Skeletal muscle satellite cell (primary cell): Measurements from ENCODE around the gene PTPRO.

Experiments used
- H3K27me3 ChIP-seq: 2 replicates; pipeline ENCODE4 v1.7.0; 2013; ENCODE audit warnings: low read length; ENCODE audit not compliant: control insufficient read depth, insufficient read depth
- H3K36me3 ChIP-seq: 2 replicates; pipeline ENCODE4 v1.7.0; 2013; ENCODE audit warnings: mild to moderate bottlenecking, control low read depth, low read length; ENCODE audit not compliant: insufficient read depth
- H3K4me1 ChIP-seq: 2 replicates; pipeline ENCODE4 v1.7.0; 2013; ENCODE audit warnings: low read length; ENCODE audit not compliant: control insufficient read depth, insufficient read depth
- H3K4me2 ChIP-seq: 2 replicates; pipeline ENCODE4 v1.7.0; 2013; ENCODE audit warnings: mild to moderate bottlenecking, low read length
- H3K4me3 ChIP-seq: 2 replicates; pipeline ENCODE4 v1.7.0; 2013; ENCODE audit warnings: low read length
- H3K9ac ChIP-seq: 2 replicates; pipeline ENCODE4 v1.7.0; 2013; ENCODE audit warnings: mild to moderate bottlenecking, low read depth, low read length, moderate library complexity
- H3K9me3 ChIP-seq: replicated peaks from 2 replicates; pipeline ENCODE4 v1.7.0; 2013; ENCODE audit warnings: mild to moderate bottlenecking, control low read depth, low read length

The PTPRO gene

DNA sequence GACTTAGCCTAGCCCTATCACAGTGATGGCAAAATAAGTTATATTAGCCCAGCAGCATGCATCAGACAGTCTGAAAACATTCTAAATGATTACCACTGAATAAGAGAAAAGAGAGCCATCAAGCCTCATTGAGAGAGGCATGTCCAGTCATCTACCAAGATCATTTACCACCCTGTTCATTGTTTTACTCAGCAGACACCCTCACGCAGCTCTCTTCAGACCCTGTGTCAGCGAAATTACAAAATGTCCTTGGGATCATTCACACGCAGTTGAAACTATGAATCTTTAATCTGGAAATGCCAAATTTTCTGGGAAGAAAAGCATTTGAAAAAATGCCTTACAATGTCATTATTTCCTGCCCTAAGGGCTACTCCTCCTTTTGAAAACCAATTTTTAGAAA, 89.5 kb downstream of the PTPRO start:
- H3K4me2 ChIP-seq: no peak overlapping the region
- H3K9me3 ChIP-seq: no peaks in the 10 kb centered on the region
- no peak overlapping the region for H3K4me3 ChIP-seq
- H3K27me3 ChIP-seq: no peaks in the 10 kb centered on the region
- peaks cover 3% of the 10 kb centered on the region for H3K4me1 ChIP-seq
- no peak overlapping the region for H3K9ac ChIP-seq
- H3K36me3 ChIP-seq: no peaks in the 10 kb centered on the region

DNA sequence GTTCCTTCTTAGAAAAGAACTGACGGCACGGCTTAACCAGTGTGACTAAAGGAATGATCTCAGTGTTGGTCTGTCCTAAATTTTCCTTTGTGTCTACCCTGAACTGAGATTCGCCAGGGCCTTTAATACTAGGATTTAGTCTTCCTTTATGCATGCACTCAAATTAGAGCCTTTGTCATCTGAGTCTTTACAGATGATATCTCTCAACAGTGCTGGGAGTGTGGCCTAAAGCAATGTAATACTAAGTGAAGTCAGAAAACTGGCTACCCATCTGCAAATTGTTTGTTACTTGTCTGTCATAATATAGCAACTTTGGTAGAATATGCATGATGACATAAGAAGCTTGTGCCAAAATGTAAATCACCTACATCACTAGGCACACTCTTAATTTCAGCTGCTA, 95.4 kb downstream of the PTPRO start:
- Histone ChIP-seq H3K36me3 (no peaks in the 10 kb centered on the region), H3K9me3 (no peaks in the 10 kb centered on the region), H3K27me3 (no peaks in the 10 kb centered on the region), H3K4me3 (no peak overlapping the region), H3K9ac (no peak overlapping the region), H3K4me2 (no peak overlapping the region), H3K4me1 (peaks cover 3% of the 10 kb centered on the region)

DNA sequence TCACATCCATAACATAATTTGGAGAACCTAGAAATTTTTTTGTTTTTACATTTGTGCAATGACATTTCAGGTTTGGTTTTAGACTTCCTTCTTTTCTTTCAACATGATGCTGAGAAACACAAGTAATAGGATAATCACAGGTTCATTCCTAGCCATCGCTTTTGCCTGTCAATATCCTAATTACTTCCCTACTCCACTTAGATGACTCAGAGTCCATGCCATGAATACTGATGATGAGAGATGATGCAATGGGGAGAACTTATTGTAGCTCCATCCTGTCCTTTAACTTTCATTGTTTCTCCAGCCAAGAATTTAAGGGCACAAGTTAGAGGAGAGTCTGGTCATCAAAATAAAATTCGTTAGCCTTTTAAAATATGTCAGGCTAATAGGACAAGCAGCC, 101.3 kb downstream of the PTPRO start:
- H3K4me3 ChIP-seq: no peak overlapping the region
- no peaks in the 10 kb centered on the region for H3K27me3 ChIP-seq

GRCh38 chr12:15427913-15428312, 105.6 kb downstream of the PTPRO start:
- H3K4me2 ChIP-seq: no peak overlapping the region
- H3K4me1 ChIP-seq: no peaks in the 10 kb centered on the region
- no peak overlapping the region for H3K4me3 ChIP-seq
- no peaks in the 10 kb centered on the region for H3K36me3 ChIP-seq
- H3K27me3 ChIP-seq: no peaks in the 10 kb centered on the region
- H3K9ac ChIP-seq: no peak overlapping the region
- H3K9me3 ChIP-seq: no peaks in the 10 kb centered on the region

More for the DNA sequence above, 101.3 kb downstream of the PTPRO start:
- Histone ChIP-seq H3K9me3 (no peaks in the 10 kb centered on the region), H3K4me1 (no peaks in the 10 kb centered on the region), H3K9ac (no peak overlapping the region), H3K4me2 (no peak overlapping the region), H3K36me3 (no peaks in the 10 kb centered on the region)

DNA sequence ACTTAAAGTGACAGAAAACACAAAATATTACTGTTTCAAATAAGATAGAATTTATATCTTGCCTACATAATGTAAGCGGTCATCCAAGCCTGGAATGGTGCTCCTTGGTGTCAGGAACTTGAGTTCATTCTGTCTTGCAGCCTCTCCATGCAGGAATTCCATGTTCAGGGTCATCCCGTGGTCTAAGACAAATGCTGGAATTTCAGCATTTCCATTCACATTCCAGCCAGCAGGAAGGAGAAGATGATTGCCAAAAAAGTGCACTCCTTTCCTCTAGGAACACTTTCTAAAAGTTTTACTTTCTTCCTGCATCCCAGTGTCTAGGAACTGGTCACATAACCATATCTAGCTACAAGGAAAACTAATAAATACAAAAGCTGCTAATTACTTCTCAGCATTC, 106.3 kb downstream of the PTPRO start:
- H3K4me2 ChIP-seq: no peak overlapping the region
- H3K4me1 ChIP-seq: no peaks in the 10 kb centered on the region
- H3K27me3 ChIP-seq: no peaks in the 10 kb centered on the region
- H3K9ac ChIP-seq: no peak overlapping the region
- no peak overlapping the region for H3K4me3 ChIP-seq
- no peaks in the 10 kb centered on the region for H3K9me3 ChIP-seq
- no peaks in the 10 kb centered on the region for H3K36me3 ChIP-seq

DNA sequence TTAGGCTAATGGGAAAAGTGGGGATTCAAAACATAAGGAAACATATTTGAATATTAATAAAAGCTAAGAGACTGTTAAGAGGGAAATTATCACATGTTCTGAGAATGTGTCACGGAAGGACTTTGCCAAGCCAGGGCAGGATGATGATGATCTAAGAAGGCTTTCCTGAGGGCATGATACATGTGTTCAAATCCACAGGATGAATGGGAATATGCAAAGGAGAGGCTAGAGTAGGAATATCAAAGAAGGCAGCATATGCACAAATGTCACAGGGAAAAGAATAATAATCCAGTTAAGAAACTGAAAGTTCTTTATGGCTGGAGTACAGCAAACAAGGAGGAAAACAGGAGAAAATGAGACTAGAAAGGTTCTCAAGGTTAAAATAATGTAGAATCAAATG, 107.0 kb downstream of the PTPRO start:
- Histone ChIP-seq H3K4me1 (no peaks in the 10 kb centered on the region), H3K4me3 (no peak overlapping the region), H3K36me3 (no peaks in the 10 kb centered on the region), H3K9me3 (no peaks in the 10 kb centered on the region), H3K9ac (no peak overlapping the region), H3K4me2 (no peak overlapping the region), H3K27me3 (no peaks in the 10 kb centered on the region)

GRCh38 chr12:15435597-15435996, 113.3 kb downstream of the PTPRO start:
- Histone ChIP-seq H3K27me3 (no peaks in the 10 kb centered on the region), H3K4me1 (no peaks in the 10 kb centered on the region), H3K9me3 (no peaks in the 10 kb centered on the region), H3K9ac (no peak overlapping the region), H3K36me3 (no peaks in the 10 kb centered on the region), H3K4me2 (no peak overlapping the region), H3K4me3 (no peak overlapping the region)

DNA sequence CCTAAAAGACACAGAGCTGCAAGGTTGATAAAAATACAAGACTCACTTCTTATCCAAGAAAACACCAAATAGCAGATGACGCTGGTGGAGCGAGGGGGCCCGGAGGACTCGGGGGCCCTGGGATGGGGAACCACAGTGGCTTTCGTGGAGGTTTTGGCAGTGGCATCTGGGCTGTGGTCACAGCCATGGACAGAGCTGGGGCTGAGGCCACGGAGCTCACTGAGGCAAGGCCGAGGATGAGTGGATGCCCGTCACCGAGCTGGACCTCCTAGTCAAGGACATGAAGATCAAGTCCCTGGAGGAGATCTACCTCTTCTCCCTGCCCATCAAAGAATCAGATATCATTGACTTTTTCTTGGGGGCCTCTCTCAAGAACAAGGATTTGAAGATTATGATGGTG, 117.2 kb downstream of the PTPRO start:
- Histone ChIP-seq H3K9me3 (no peaks in the 10 kb centered on the region), H3K9ac (no peak overlapping the region), H3K4me1 (no peaks in the 10 kb centered on the region), H3K36me3 (no peaks in the 10 kb centered on the region), H3K4me2 (no peak overlapping the region), H3K27me3 (no peaks in the 10 kb centered on the region), H3K4me3 (no peak overlapping the region)

DNA sequence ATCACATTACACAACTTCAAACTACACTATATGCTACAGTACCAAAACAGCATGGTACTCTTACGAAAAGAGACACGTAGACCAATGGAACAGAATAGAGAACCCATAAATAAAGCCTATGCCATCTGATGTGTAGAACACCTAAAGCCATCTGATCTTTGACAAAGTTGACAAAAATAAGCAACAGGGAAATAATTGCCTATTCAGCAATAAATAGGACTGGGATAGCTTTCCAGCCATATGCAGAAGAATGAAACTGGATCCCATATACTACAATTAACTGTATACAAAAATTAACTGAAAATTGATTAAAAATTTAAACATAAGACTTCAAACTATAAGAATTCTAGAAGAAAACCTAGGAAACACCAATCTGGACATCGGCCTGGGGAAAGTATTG, 120.7 kb downstream of the PTPRO start:
- H3K4me1 ChIP-seq: no peaks in the 10 kb centered on the region
- H3K36me3 ChIP-seq: no peaks in the 10 kb centered on the region

GRCh38 chr12:15443611-15444010, 121.3 kb downstream of the PTPRO start:
- Histone ChIP-seq H3K4me3 (no peak overlapping the region), H3K4me1 (no peaks in the 10 kb centered on the region), H3K36me3 (no peaks in the 10 kb centered on the region), H3K27me3 (no peaks in the 10 kb centered on the region), H3K9me3 (no peaks in the 10 kb centered on the region), H3K9ac (no peak overlapping the region), H3K4me2 (no peak overlapping the region)

More for the DNA sequence above, 120.7 kb downstream of the PTPRO start:
- H3K27me3 ChIP-seq: no peaks in the 10 kb centered on the region
- no peak overlapping the region for H3K9ac ChIP-seq
- no peaks in the 10 kb centered on the region for H3K9me3 ChIP-seq
- no peak overlapping the region for H3K4me3 ChIP-seq
- no peak overlapping the region for H3K4me2 ChIP-seq

GRCh38 chr12:15444523-15444922, 122.2 kb downstream of the PTPRO start:
- no peak overlapping the region for H3K4me3 ChIP-seq
- no peaks in the 10 kb centered on the region for H3K27me3 ChIP-seq
- H3K4me1 ChIP-seq: no peaks in the 10 kb centered on the region
- H3K9me3 ChIP-seq: no peaks in the 10 kb centered on the region
- H3K4me2 ChIP-seq: no peak overlapping the region
- H3K9ac ChIP-seq: no peak overlapping the region
- H3K36me3 ChIP-seq: no peaks in the 10 kb centered on the region

DNA sequence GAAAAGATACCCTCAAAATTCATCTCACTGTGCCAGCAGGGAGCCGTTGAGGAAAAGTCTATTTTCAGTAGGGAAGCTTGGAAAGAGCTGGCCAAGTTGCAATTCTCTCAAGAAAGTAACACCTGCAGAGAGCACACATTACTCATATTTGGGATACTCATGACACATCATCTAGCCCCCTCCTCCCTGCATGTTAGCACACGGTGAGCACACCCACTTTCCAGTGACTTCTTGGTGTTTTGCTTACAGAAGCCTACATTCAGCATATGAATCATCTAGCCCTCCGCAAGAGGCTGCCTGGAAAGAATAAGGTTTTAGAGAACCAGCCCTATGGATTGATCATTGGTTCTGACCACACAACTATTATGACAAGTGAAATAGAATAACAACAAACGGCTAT, 124.5 kb downstream of the PTPRO start:
- Histone ChIP-seq H3K4me1 (no peaks in the 10 kb centered on the region), H3K4me2 (no peak overlapping the region), H3K9me3 (no peaks in the 10 kb centered on the region), H3K27me3 (no peaks in the 10 kb centered on the region), H3K9ac (no peak overlapping the region), H3K36me3 (no peaks in the 10 kb centered on the region), H3K4me3 (no peak overlapping the region)
